K562 (cell line): ENCODE measurements around the gene TCEAL9. TPM values are rescaled to one million over a fixed set of nuclear protein-coding genes. Genes with fewer than 3 reads are reported as not detected.
A peak's percentile ranks its signal among the peaks of the same experiment; 100 is the strongest.

ENCODE experiments used
- ATAC-seq: fragments of 200-7000 bp; cut with Tn5 transposase; 3 replicates; pipeline ENCODE4 v1.9.1; 2020; ENCODE audit warnings: moderate library complexity
- BruUV-seq: library from RNA; stranded (reverse); fragments of 400-500 nt; replicated peaks from 2 replicates; lab custom pipeline; 2021; lab: Mats Ljungman, UMichigan
- CTCF ChIA-PET: fragments of 300-600 bp; formaldehyde crosslinking; extraction: SDS; loops from one replicate; lab custom pipeline; 2021; ENCODE audit warnings: low intra/inter-chr PET ratio; lab: Yijun Ruan, JAX
- POLR2A ChIA-PET: fragments of 300-600, 350-650 bp; sonication (Branson Sonifier 250); formaldehyde crosslinking; extraction: SDS; loops from one replicate; lab custom pipeline; 2021; ENCODE audit warnings: antibody characterized with exemption, inconsistent platforms; lab: Yijun Ruan, JAX
- DNase-seq, 4 experiments: peaks; one replicate each; pipeline versions ENCODE4 v3.0.0 to v3.0.0-alpha.2; 2011 to 2018; ENCODE audit warnings: low spot score in 3 of 4, mixed read lengths in 3 of 4; ENCODE audit errors: extremely low read depth in 1 of 4
- FAIRE-seq: peaks from 2 replicates; lab custom pipeline; 2011; peaks lifted over from hg19 to GRCh38; lab: Jason Lieb, UNC
- H2AFZ ChIP-seq: 2 replicates; pipeline ENCODE4 v1.6.0; 2011; ENCODE audit warnings: low read depth, low read length, control low read depth, inconsistent platforms
- H3K27ac ChIP-seq: fragments of 200-600 bp; 3 replicates; pipeline ENCODE4 v1.8.0; 2011; ENCODE audit warnings: low read depth, mild to moderate bottlenecking, control low read depth, inconsistent platforms, low read length, moderate library complexity, mixed read lengths; ENCODE audit errors: extremely low read depth
- H3K27me3 ChIP-seq, 2 experiments: fragments of 300-600 bp in 1 of 2; 2 replicates in 1 of 2; 3 replicates in 1 of 2; pipeline versions ENCODE4 v1.6.0 to v1.8.0; 2011; ENCODE audit warnings: inconsistent platforms in 2 of 2, low read length in 2 of 2, mild to moderate bottlenecking in 1 of 2, mixed read lengths in 1 of 2, moderate library complexity in 1 of 2; ENCODE audit not compliant: control insufficient read depth in 2 of 2, insufficient read depth in 2 of 2
- H3K36me3 ChIP-seq: fragments of 300-600 bp; 3 replicates; pipeline ENCODE4 v1.8.0; 2011; ENCODE audit warnings: mild to moderate bottlenecking, low read length, inconsistent platforms; ENCODE audit not compliant: control insufficient read depth, insufficient read depth
- H3K4me1 ChIP-seq, 2 experiments: fragments of 200-600 bp in 1 of 2; replicated peaks in 1 of 2; 2 replicates in 1 of 2; 3 replicates in 1 of 2; pipeline versions ENCODE4 v1.5.1 to v1.8.0; 2011; ENCODE audit warnings: inconsistent platforms in 2 of 2, low read length in 2 of 2, mild to moderate bottlenecking in 1 of 2, mixed read lengths in 1 of 2, moderate library complexity in 1 of 2; ENCODE audit not compliant: control insufficient read depth in 2 of 2, insufficient read depth in 2 of 2
- H3K4me2 ChIP-seq: 2 replicates; pipeline ENCODE4 v1.6.1; 2011; ENCODE audit warnings: low read length, control low read depth, inconsistent platforms, mixed read lengths; ENCODE audit not compliant: insufficient read depth
- H3K4me3 ChIP-seq: fragments of 200-600 bp; sonication (generic), shearing (Covaris generic); 2 replicates; pipeline ENCODE4 v1.5.1; 2016; ENCODE audit warnings: control low read depth, inconsistent platforms
- H3K79me2 ChIP-seq: fragments of 200-600 bp; 3 replicates; pipeline ENCODE4 v1.8.0; 2011; ENCODE audit warnings: low read length, inconsistent platforms; ENCODE audit not compliant: control insufficient read depth, insufficient read depth
- H3K9ac ChIP-seq, 2 experiments: 2 replicates each; pipeline versions ENCODE4 v1.6.0 to v1.6.1; 2011; ENCODE audit warnings: low read depth in 2 of 2, low read length in 2 of 2, control low read depth in 1 of 2, inconsistent platforms in 1 of 2, mild to moderate bottlenecking in 1 of 2, mixed read lengths in 1 of 2; ENCODE audit not compliant: insufficient read depth in 1 of 2
- H3K9me1 ChIP-seq: one replicate; pipeline ENCODE4 v1.6.0; 2011; ENCODE audit warnings: inconsistent platforms, mild to moderate bottlenecking, low read length, moderate library complexity; ENCODE audit not compliant: control insufficient read depth, insufficient read depth
- H3K9me3 ChIP-seq: replicated peaks from 2 replicates; pipeline ENCODE4 v1.5.1; 2011; ENCODE audit warnings: low read depth, low read length, inconsistent platforms; ENCODE audit not compliant: control insufficient read depth, insufficient read depth
- H4K20me1 ChIP-seq: replicated peaks from 2 replicates; pipeline ENCODE4 v1.6.1; 2011; ENCODE audit warnings: low read length, inconsistent platforms, mixed read lengths; ENCODE audit not compliant: control insufficient read depth, insufficient read depth
- ARID1B ChIP-seq: fragments of 450-650 bp; IDR thresholded peaks from 2 replicates; pipeline ENCODE4 v1.6.1; 2016; ENCODE audit warnings: antibody characterized with exemption, mild to moderate bottlenecking, inconsistent platforms
- ATF1 ChIP-seq, 2 experiments: fragments of 450-650 bp in 1 of 2; IDR thresholded peaks; 2 replicates each; pipeline ENCODE4 v1.6.1; 2016; ENCODE audit warnings: missing compliant biosample characterization in 1 of 2, missing genetic modification characterization in 1 of 2
- BACH1 ChIP-seq: fragments of 200-800 bp; sonication (Bioruptor generic); IDR thresholded peaks from 2 replicates; pipeline ENCODE4 v1.6.1; 2016; ENCODE audit warnings: missing genetic modification characterization, missing compliant biosample characterization
- DNMT1 ChIP-seq: fragments of 450-650 bp; IDR thresholded peaks from 2 replicates; pipeline ENCODE4 v1.6.1; 2016; ENCODE audit warnings: antibody characterized with exemption, mild to moderate bottlenecking
- KDM1A ChIP-seq, 2 experiments: fragments of 450-650 bp; IDR thresholded peaks; 2 replicates each; pipeline ENCODE4 v1.6.1; 2016; ENCODE audit warnings: mild to moderate bottlenecking in 2 of 2
- MEIS2 ChIP-seq: fragments of 450-650 bp; IDR thresholded peaks from 2 replicates; pipeline ENCODE4 v1.6.1; 2014; ENCODE audit warnings: mild to moderate bottlenecking; ENCODE audit not compliant: partially characterized antibody
- PKNOX1 ChIP-seq: fragments of 450-650 bp; IDR thresholded peaks from 2 replicates; pipeline ENCODE4 v1.6.1; 2016
- RBM17 ChIP-seq: fragments of 200-400 bp; formaldehyde crosslinking; IDR thresholded peaks from 2 replicates; pipeline ENCODE4 v1.6.1; 2017; ENCODE audit warnings: low read depth, mild to moderate bottlenecking, low read length, borderline replicate concordance
- TCF15 ChIP-seq: fragments of 250-450 bp; sonication (Bioruptor Pico); IDR thresholded peaks from 2 replicates; pipeline ENCODE4 v1.8.0; 2022; ENCODE audit warnings: moderate library complexity, mild to moderate bottlenecking, inconsistent platforms
- in situ Hi-C: fragments of 300-500 bp; cut with MboI; formaldehyde crosslinking; loops from 4 replicates; pipeline ENCODE4 v1.15.0; 2018; ENCODE audit warnings: inconsistent platforms, mixed read lengths
- intact Hi-C: fragments of 100-400 bp; cut with micrococcal nuclease; formaldehyde crosslinking; loops from 2 replicates; pipeline ENCODE4 v1.14.2; 2022
- polyA plus RNA-seq, 8 experiments: library from polyadenylated mRNA; depleted of rRNA in 4 of 8; stranded (reverse) in 5 of 8; unstranded in 3 of 8; fragments of >200 nt; fragmentation: Nextera tagmentation in 2 of 8; fragmentation: Illumina TruSeq in 1 of 8; extraction: Ambion mirVana in 2 of 8; extraction: Trizol in 1 of 8; gene quantifications; 2 replicates each; pipeline versions ENCODE4 v1.2.1 to v1.2.3, GENCODE V29; 2011 to 2014; ENCODE audit warnings: inconsistent platforms in 1 of 8, missing spikeins in 1 of 8
- total RNA-seq, 7 experiments: library from RNA; depleted of rRNA in 6 of 7; stranded (reverse); fragments of >200 nt in 6 of 7; fragmentation: Illumina TruSeq in 2 of 7; extraction: Trizol in 2 of 7; gene quantifications; 2 replicates each; pipeline versions ENCODE4 v1.2.1 to v1.2.3, GENCODE V29; 2011 to 2021; ENCODE audit warnings: low replicate concordance in 1 of 7

Gene TCEAL9
- total and polyA plus RNA-seq, 9 of the 15 experiments (the other 6 are each of a cell fraction or from before 2014, with no cell fraction given), result 16.2 to 106 (median 69.6) TPM

- Histone ChIP-seq H4K20me1 (no peaks in the 10 kb centered on the region), H3K4me1 (no peaks in the 10 kb centered on the region; a peak in 1 of 5 replicates), H3K9me3 (no peaks in the 10 kb centered on the region), H3K9me1 (no peaks in the 10 kb centered on the region)
- no peak for ATAC-seq
- intact Hi-C loops, result no loop called here
- no peak for TF ChIP-seq KDM1A (IDR thresholded peaks at IDR 0.05)
- no peak for TF ChIP-seq DNMT1
- no peak for TF ChIP-seq ATF1 (CRISPR knock-in tag; IDR thresholded peaks at IDR 0.05)
- TF ChIP-seq ATF1 (tag; IDR thresholded peaks at IDR 0.05), result no peak
- TF ChIP-seq ARID1B, result 0 out of 2 replicates have a peak, but pooled peaks have one; percentile 2
- no peak for TF ChIP-seq BACH1 (tag)
- peak; percentile 72 for TF ChIP-seq PKNOX1
- TF ChIP-seq RBM17, result no peak
- TF ChIP-seq TCF15 (CRISPR knock-in tag), result no peak
- TF ChIP-seq MEIS2, result peak; percentile 34
- TF ChIP-seq, all 486 proteins: peak for 3
- BruUV-seq, result no TSS peak
- Histone ChIP-seq H2AFZ (no peak overlapping the region), H3K4me3 (no peak overlapping the region), H3K9ac (no peak overlapping the region), H3K27me3 (no peaks in the 10 kb centered on the region), H3K27ac (no peak overlapping the region), H3K79me2 (no peaks in the 10 kb centered on the region), H3K36me3 (no peaks in the 10 kb centered on the region), H3K4me2 (no peak overlapping the region)
- ChIA-PET POLR2A (interaction anchor here (1.9 kb wide), 1 partner anchor 13 kb away, joined by 6 read pairs; the partner anchor contains the start of gene TCEAL9), CTCF (no interaction called here)
- FAIRE-seq, result no peak
- in situ Hi-C loops, result no loop called here
- DNase-seq, result no peak
Measured at GRCh38 chrX:103369479-103369878, 13.2 kb downstream of the TCEAL9 start.
